Measurements from ENCODE around the gene F10. TPM values are rescaled to one million over a fixed set of nuclear protein-coding genes. Genes with fewer than 3 reads are reported as not detected.
A peak's percentile ranks its signal among the peaks of the same experiment; 100 is the strongest.

F10 gene
- total and polyA plus RNA-seq, 2 of the 13 experiments (the other 11 are each of a cell fraction or from before 2014, with no cell fraction given) = 58.4 to 237 TPM

GRCh38 chr13:113138792-113139551 lies 16.4 kb downstream of the F10 start (continued):
- no peak for TF ChIP-seq RBAK (CRISPR knock-in tag; IDR thresholded peaks at IDR 0.05)
- no peak for TF ChIP-seq PHB2 (IDR thresholded peaks at IDR 0.05; ENCODE audit: partially characterized antibody)
- TF ChIP-seq HMG20B (CRISPR knock-in tag; conservative IDR thresholded peaks at IDR 0.05) = peak; percentile 78
- no peak for TF ChIP-seq JARID2 (CRISPR knock-in tag; IDR thresholded peaks at IDR 0.05; ENCODE audit: insufficient replicate concordance)
- no peak for TF ChIP-seq TAF15 (IDR thresholded peaks at IDR 0.05; ENCODE audit: low read depth, low read length, poor library complexity, severe bottlenecking)
- TF ChIP-seq HIC2 (CRISPR knock-in tag; IDR thresholded peaks at IDR 0.05; ENCODE audit: low read depth) = peak; percentile 32; the same call in 1 of the 2 replicates
- no peak for TF ChIP-seq HNRNPUL1 (IDR thresholded peaks at IDR 0.05; ENCODE audit: low read depth, low read length)
- no peak for TF ChIP-seq SMARCC2 (IDR thresholded peaks at IDR 0.05)
- TF ChIP-seq STAT5B (CRISPR knock-in tag; IDR thresholded peaks at IDR 0.05) = no peak
- peak; percentile 99 for TF ChIP-seq FOXO1 (CRISPR knock-in tag; IDR thresholded peaks at IDR 0.05)
- TF ChIP-seq ZNF713 (CRISPR knock-in tag; IDR thresholded peaks at IDR 0.05) = no peak
- TF ChIP-seq PCBP2 (optimal IDR thresholded peaks at IDR 0.05; ENCODE audit: low read depth, low read length, poor library complexity, severe bottlenecking) = no peak
- no peak; the same call in 1 of the 2 replicates for TF ChIP-seq ZNF460 (CRISPR knock-in tag; IDR thresholded peaks at IDR 0.05; ENCODE audit: borderline replicate concordance)
- TF ChIP-seq NFE2L2 (IDR thresholded peaks at IDR 0.05; ENCODE audit: low read length) = no peak
- TF ChIP-seq ELF4 (CRISPR knock-in tag; IDR thresholded peaks at IDR 0.05; ENCODE audit: borderline replicate concordance) = peak; percentile 93; the same call in 1 of the 2 replicates
- peak; percentile 90 for TF ChIP-seq NR2F6 (IDR thresholded peaks at IDR 0.05)
- peak; percentile 88 for TF ChIP-seq NR2F6 (CRISPR knock-in tag; IDR thresholded peaks at IDR 0.05)
- peak; percentile 65; the same call in 1 of the 2 replicates for TF ChIP-seq ZNF776 (CRISPR knock-in tag; IDR thresholded peaks at IDR 0.05)
- no peak for TF ChIP-seq ZSCAN20 (CRISPR knock-in tag; IDR thresholded peaks at IDR 0.05; ENCODE audit: borderline replicate concordance)
- no peak for TF ChIP-seq ZBTB21 (CRISPR knock-in tag; IDR thresholded peaks at IDR 0.05)
- TF ChIP-seq TERF1 (CRISPR knock-in tag; IDR thresholded peaks at IDR 0.05) = no peak
- no peak for TF ChIP-seq NPAS2 (CRISPR knock-in tag; IDR thresholded peaks at IDR 0.05; ENCODE audit: borderline replicate concordance)
- peak; percentile 97 for TF ChIP-seq ZNF670 (CRISPR knock-in tag; IDR thresholded peaks at IDR 0.05; ENCODE audit: borderline replicate concordance)
- TF ChIP-seq SIX4 (CRISPR knock-in tag; IDR thresholded peaks at IDR 0.05) = peak; percentile 83
- peak; percentile 66; the same call in 1 of the 2 replicates for TF ChIP-seq ZBTB33 (CRISPR knock-in tag; IDR thresholded peaks at IDR 0.05)
- no peak for TF ChIP-seq ZBTB38 (CRISPR knock-in tag; IDR thresholded peaks at IDR 0.05)
- TF ChIP-seq ZNF615 (CRISPR knock-in tag; IDR thresholded peaks at IDR 0.05; ENCODE audit: borderline replicate concordance) = 0 out of 2 replicates have a peak, but pooled peaks have one; percentile 73
- 0 out of 2 replicates have a peak, but pooled peaks have one; percentile 43 for TF ChIP-seq SMYD3 (CRISPR knock-in tag; IDR thresholded peaks at IDR 0.05)
